Measurements from ENCODE around the gene MAP7D2.
A peak's percentile ranks its signal among the peaks of the same experiment; 100 is the strongest.

DNA sequence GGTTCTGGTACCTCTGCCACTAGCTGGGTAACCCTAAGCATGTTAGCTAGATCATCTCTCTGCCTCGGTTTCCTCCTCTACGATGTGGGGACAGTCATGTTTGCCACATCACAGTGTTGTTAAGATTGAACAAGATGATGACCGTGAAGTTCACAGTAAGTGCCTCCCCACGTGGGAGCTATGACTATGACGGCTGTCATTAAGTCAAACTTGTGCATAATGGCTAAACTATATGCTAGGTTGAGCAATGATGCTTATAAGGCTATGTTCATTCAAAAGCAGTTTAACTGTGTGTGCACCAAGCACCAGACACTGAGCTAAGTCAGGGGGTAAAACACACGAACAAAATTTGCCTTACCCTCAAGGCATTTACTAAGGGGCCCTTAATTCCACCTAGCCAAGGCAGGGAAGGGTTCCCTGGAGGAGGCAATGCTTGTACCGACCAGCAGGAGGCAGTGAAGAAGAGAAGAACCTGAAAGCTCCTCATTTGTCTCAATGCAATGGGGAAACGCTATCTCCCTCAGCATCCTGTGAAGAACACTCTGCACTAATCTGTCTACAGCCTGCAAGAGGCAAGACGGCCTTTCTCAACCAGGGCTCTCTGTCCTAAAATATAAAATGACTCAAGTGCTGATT, 52.9 kb downstream of the MAP7D2 start:
- TF ChIP-seq, protein P1, sequence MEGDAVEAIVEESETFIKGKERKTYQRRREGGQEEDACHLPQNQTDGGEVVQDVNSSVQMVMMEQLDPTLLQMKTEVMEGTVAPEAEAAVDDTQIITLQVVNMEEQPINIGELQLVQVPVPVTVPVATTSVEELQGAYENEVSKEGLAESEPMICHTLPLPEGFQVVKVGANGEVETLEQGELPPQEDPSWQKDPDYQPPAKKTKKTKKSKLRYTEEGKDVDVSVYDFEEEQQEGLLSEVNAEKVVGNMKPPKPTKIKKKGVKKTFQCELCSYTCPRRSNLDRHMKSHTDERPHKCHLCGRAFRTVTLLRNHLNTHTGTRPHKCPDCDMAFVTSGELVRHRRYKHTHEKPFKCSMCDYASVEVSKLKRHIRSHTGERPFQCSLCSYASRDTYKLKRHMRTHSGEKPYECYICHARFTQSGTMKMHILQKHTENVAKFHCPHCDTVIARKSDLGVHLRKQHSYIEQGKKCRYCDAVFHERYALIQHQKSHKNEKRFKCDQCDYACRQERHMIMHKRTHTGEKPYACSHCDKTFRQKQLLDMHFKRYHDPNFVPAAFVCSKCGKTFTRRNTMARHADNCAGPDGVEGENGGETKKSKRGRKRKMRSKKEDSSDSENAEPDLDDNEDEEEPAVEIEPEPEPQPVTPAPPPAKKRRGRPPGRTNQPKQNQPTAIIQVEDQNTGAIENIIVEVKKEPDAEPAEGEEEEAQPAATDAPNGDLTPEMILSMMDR (conservative IDR thresholded peaks at IDR 0.05; ENCODE audit: low read depth in 2 of 2): peak; percentile 35 to 52; a peak in 3 of 4 replicates
- TF ChIP-seq EZH2 (IDR thresholded peaks at IDR 0.05; ENCODE audit: low read depth, unreplicated experiment): no peak
